NCI-H2196 (cell line): ENCODE data around the gene ZAR1L.

Experiments used
- DNase-seq: peaks from one replicate; lab custom pipeline; 2025; ENCODE audit not compliant: unreplicated experiment; lab: John Stamatoyannopoulos, UW

The ZAR1L gene

DNA sequence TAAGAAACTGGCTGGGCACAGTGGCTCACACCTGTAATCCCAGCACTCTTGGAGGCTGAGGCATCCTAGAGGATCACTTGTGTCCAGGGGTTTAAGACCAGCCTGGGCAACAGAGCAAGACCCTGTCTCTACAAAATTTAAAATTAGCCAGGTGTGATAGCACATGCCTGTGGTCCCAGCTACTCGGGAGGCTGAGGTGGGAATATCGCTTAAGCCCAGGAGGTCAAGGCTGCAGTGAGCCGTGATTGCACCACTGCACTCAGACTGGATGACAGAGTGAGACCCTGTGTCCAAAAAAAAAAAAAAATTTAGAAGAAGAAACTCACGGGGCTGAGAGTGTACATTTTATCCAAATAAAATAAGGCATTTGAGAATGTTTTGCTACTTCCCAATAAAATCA is 58.9 kb downstream of the ZAR1L start:
- no peak for DNase-seq

DNA sequence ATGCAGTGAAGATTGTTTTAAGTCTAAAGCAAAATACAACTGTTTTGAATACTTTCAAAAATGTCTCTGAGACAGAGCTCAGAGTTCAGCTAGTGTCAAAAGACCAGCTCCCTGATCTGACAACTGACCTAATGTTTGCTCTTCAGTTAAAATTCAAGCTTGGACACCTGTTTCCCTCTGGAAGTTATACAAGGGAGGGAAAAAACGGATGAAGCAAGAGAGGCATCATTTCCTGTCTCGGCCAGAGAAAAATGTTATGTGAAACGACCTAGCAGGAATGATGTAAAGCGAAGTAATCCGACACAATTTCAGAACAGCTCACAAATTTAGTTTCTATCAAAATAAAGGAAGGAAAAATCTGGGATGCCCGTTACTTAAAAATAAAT is 59.4 kb downstream of the ZAR1L start:
- no peak for DNase-seq

GRCh38 chr13:32254916-32255723 is 60.0 kb downstream of the ZAR1L start:
- DNase-seq: no peak

- no peak for DNase-seq
Observed at GRCh38 chr13:32254416-32254815, 60.7 kb downstream of the ZAR1L start.

DNA sequence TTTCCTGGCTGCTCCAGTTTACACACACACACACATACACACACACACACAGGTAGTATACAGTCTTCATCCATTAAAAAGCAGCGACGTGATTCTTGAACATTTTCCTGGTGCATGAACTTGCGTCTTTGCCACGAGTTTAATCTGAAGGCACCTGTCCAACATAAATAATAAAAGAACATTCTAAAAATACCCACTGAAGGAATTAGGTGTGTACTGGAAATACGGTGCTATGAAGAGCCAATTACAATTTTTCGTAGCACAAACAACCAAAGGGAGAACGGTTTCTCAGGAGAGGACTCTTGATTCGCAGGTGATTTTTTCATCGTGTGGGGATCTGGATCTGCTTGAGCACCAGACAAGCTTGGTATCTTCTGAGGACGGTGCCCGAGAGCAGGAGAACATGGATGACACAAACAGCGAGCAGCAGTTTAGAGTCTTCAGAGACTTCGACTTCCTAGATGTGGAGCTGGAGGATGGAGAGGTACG is 61.2 kb downstream of the ZAR1L start:
- DNase-seq: no peak
